Measurements from ENCODE around the gene POLR3H.
A peak's percentile ranks its signal among the peaks of the same experiment; 100 is the strongest.

POLR3H gene

DNA sequence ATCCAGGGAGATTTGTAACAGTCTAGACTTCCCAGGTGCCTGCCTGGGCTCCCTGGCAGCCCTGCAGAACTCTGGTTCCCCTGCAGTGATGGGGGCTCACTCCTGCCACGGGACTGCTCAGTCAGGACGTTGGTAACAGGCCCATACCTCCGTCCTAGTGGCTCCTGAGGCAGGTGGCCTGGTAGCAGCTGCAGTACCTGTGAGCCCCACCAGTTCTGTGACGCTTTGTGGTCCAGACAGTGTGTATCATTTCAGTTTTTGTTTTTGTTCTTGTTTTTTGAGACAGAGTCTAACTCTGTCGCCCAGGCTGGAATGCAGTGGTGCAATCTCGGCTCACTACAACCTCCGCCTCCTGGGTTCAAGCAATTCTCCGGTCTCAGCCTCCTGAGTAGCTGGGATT lies 27.8 kb downstream of the POLR3H start:
- no peak for DNase-seq (ENCODE audit: low spot score)
- in situ Hi-C loops (cut with MboI; ENCODE audit: low sequenced_read_pairs, unreplicated experiment): loop anchor here (5.0 kb wide), 1 partner anchor 114 kb away; no protein-coding TSS in a partner anchor
- TF ChIP-seq, protein P1, sequence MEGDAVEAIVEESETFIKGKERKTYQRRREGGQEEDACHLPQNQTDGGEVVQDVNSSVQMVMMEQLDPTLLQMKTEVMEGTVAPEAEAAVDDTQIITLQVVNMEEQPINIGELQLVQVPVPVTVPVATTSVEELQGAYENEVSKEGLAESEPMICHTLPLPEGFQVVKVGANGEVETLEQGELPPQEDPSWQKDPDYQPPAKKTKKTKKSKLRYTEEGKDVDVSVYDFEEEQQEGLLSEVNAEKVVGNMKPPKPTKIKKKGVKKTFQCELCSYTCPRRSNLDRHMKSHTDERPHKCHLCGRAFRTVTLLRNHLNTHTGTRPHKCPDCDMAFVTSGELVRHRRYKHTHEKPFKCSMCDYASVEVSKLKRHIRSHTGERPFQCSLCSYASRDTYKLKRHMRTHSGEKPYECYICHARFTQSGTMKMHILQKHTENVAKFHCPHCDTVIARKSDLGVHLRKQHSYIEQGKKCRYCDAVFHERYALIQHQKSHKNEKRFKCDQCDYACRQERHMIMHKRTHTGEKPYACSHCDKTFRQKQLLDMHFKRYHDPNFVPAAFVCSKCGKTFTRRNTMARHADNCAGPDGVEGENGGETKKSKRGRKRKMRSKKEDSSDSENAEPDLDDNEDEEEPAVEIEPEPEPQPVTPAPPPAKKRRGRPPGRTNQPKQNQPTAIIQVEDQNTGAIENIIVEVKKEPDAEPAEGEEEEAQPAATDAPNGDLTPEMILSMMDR (IDR thresholded peaks at IDR 0.05; ENCODE audit: borderline replicate concordance, control extremely low read depth, extremely low read depth, insufficient read depth, missing control alignments): no peak

DNA sequence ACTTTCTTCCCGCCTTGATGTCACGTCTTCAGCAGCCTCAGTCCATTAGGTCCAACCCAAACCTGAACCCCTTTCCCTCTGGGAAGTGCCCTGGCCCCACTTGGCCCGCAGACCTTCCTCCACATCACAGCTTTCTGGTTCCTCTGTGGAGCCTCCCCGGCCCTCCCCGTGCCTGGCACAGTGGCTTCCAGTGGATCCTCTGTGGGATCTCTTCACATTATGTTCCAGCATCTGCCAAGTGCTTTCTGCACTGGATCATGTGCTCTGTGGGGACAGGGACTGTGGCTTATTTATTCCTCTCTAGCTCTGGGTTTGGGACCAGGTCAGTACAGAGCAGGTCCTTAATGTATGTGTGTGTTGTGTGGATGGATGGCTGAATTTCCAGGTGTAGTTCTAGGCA lies 30.9 kb downstream of the POLR3H start:
- in situ Hi-C loops (cut with MboI; ENCODE audit: low sequenced_read_pairs, unreplicated experiment): no loop called here
- TF ChIP-seq, protein P1 (IDR thresholded peaks at IDR 0.05; ENCODE audit: borderline replicate concordance, control extremely low read depth, extremely low read depth, insufficient read depth, missing control alignments): no peak
- no peak for DNase-seq (ENCODE audit: low spot score)

DNA sequence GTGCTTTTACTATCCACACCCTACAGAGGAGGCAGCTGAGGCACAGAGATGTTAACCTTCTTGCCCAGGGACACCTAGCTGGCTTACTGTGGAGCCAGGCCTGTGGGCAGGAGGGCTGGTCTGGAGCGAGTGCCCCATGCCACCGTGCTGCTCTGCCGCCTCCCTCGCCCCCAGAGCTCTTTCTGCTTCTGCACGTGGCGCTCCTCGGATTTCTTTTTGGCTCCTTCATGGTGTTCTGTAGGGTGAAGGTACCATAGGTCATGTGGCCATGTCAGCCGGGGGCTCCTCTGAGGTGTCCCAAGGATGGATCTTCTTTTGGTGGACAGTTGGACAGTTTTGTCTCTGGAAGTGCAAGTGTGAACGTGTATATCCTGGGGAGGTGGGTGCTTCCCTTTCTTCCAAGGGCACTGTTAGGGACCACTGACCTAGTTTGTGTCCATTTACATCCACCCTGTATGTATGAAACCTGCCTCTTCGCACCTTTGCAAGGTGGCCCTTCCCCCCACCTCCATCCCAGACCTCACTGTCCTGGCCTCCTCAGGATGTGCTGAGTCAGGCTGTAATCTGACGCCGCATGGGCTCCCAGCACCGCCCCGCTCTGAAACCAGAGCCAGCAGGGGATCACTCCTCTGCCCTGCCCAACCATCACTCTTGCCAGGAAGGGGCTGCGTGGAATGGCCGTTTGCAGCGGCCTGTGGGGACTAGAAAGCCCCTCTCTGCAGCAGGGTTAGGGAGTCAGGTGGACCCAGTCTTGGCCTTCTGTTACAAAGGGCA lies 31.7 kb downstream of the POLR3H start:
- TF ChIP-seq, protein P1 (IDR thresholded peaks at IDR 0.05; ENCODE audit: borderline replicate concordance, control extremely low read depth, extremely low read depth, insufficient read depth, missing control alignments): no peak
- in situ Hi-C loops (cut with MboI; ENCODE audit: low sequenced_read_pairs, unreplicated experiment): no loop called here
- DNase-seq (ENCODE audit: low spot score): peak; percentile 28

DNA sequence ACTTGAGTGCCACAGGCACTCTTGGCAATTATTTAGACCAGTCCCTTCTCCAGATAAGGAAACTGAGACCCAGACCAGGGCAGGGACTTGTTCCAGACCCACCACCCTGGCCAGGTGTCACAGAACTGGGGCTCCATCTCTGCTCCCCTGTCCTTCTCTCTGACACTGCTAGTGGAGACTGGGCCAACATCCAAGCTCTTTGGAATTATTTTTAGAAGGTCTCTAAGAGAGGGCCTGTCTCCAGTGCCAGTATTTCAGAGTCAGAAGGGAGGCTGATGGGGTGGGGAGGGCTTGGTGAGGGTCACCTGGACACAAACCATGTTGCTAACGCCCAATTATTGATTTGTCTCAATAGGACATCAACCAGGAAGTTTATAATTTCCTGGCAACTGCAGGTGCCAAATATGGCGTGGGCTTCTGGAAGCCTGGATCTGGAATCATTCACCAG lies 32.7 kb downstream of the POLR3H start:
- in situ Hi-C loops (cut with MboI; ENCODE audit: low sequenced_read_pairs, unreplicated experiment): no loop called here
- no peak for DNase-seq (ENCODE audit: low spot score)
- TF ChIP-seq, protein P1 (IDR thresholded peaks at IDR 0.05; ENCODE audit: borderline replicate concordance, control extremely low read depth, extremely low read depth, insufficient read depth, missing control alignments): no peak

DNA sequence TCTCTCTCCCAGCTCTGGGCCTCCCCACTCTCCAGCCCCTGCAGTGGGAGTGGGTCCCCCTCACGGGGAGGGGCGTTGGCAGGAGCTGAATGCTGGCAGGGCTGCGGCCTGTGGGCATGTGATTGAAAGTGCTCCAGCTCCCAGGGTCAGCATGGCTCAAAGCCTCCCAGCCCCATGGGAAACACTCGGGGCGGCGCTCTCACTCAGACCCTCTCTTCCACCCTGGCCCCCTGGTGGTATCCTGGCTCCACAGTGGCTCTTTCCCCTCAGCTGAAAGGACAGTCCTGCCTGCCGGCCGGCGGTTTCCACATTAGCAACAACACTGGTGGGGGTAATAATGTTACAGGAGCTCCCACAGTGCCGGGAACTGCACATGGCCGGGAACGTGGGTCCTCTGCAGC lies 35.5 kb downstream of the POLR3H start:
- TF ChIP-seq, protein P1 (IDR thresholded peaks at IDR 0.05; ENCODE audit: borderline replicate concordance, control extremely low read depth, extremely low read depth, insufficient read depth, missing control alignments): no peak
- in situ Hi-C loops (cut with MboI; ENCODE audit: low sequenced_read_pairs, unreplicated experiment): no loop called here
- no peak for DNase-seq (ENCODE audit: low spot score)

DNA sequence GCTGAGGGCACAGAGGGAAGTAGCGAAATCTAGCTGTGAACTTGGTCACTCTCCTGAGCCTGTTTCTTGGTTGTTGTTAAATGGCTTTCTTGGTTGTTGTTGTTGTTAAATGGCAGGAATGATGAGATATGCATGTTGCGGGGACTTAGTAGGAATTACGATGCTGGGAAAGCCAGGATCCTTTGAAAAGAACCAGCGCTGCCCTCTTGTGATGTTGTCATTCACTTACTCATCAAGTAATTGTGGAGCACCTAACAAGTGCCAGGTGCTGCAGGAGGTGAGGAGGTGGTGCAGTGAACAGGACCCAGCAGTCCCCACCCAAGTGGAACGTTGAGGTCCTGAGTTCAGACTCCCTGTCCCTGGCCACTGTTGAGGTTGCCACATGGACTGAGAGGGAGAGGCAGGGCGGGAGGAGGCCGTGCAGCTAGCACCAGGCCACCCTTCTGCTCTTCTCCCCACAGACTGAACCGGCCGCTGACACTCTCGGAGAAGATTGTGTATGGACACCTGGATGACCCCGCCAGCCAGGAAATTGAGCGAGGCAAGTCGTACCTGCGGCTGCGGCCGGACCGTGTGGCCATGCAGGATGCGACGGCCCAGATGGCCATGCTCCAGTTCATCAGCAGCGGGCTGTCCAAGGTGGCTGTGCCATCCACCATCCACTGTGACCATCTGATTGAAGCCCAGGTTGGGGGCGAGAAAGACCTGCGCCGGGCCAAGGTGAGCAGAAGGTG lies 36.8 kb downstream of the POLR3H start:
- DNase-seq (ENCODE audit: low spot score): no peak
- TF ChIP-seq, protein P1 (IDR thresholded peaks at IDR 0.05; ENCODE audit: borderline replicate concordance, control extremely low read depth, extremely low read depth, insufficient read depth, missing control alignments): no peak
- in situ Hi-C loops (cut with MboI; ENCODE audit: low sequenced_read_pairs, unreplicated experiment): no loop called here
